PC-9 (cell line): Measurements from ENCODE around the gene LYPD3.

Experiments
- EZH2 ChIP-seq: fragments of 200-600 bp; sonication (generic); IDR thresholded peaks from 2 replicates; pipeline ENCODE4 v1.8.0; 2017; ENCODE audit warnings: antibody characterized with exemption, low read depth
- TF ChIP-seq, protein P1 (sequence below): fragments of 200-600 bp; sonication (generic); conservative IDR thresholded peaks from 2 replicates; pipeline ENCODE4 v1.6.1; 2017; ENCODE audit warnings: mixed run types, antibody characterized with exemption, mild to moderate bottlenecking, moderate library complexity

DNA sequence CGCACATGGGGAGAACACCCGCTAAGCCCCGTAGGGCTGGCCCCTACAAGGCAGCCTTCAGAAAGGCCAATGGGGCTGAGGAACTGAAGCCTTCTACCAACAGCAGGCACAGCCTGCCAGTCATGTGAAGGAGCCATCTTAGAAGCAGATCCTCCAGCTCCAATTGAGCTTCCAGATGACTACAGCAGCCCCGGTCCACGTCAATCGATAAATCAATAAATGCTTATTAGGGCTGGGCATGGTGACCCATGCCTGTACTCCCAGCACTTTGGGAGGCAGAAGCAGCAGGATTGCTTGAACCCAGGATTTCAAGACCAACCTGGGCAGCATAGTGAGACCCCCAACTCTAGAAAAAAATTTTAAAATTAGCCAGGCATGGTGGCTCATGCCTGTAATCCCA lies 27.7 kb downstream of the LYPD3 start:
- TF ChIP-seq, protein P1, sequence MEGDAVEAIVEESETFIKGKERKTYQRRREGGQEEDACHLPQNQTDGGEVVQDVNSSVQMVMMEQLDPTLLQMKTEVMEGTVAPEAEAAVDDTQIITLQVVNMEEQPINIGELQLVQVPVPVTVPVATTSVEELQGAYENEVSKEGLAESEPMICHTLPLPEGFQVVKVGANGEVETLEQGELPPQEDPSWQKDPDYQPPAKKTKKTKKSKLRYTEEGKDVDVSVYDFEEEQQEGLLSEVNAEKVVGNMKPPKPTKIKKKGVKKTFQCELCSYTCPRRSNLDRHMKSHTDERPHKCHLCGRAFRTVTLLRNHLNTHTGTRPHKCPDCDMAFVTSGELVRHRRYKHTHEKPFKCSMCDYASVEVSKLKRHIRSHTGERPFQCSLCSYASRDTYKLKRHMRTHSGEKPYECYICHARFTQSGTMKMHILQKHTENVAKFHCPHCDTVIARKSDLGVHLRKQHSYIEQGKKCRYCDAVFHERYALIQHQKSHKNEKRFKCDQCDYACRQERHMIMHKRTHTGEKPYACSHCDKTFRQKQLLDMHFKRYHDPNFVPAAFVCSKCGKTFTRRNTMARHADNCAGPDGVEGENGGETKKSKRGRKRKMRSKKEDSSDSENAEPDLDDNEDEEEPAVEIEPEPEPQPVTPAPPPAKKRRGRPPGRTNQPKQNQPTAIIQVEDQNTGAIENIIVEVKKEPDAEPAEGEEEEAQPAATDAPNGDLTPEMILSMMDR: no peak
- no peak for TF ChIP-seq EZH2
